Astrocyte (in vitro differentiated cells and primary cell): ENCODE data around the gene TBC1D14. TPM values are rescaled to one million over a fixed set of nuclear protein-coding genes. Genes with fewer than 3 reads are reported as not detected.

Experiments used
- DNase-seq: peaks from one replicate; pipeline ENCODE4 v3.0.0-alpha.2; 2010; ENCODE audit warnings: low read depth
- FAIRE-seq: peaks from 2 replicates; lab custom pipeline; 2011; peaks lifted over from hg19 to GRCh38; lab: Jason Lieb, UNC
- H2AFZ ChIP-seq: 2 replicates; pipeline ENCODE4 v1.6.0; 2012; ENCODE audit warnings: low read depth, low read length, inconsistent platforms
- H3K27ac ChIP-seq: 2 replicates; pipeline ENCODE4 v1.5.1; 2011; ENCODE audit warnings: low read depth, low read length, inconsistent platforms
- H3K27me3 ChIP-seq: 2 replicates; pipeline ENCODE4 v1.6.0; 2011; ENCODE audit warnings: low read length, inconsistent platforms; ENCODE audit not compliant: insufficient read depth
- H3K36me3 ChIP-seq: 2 replicates; pipeline ENCODE4 v1.5.1; 2011; ENCODE audit warnings: low read length, inconsistent platforms; ENCODE audit not compliant: insufficient read depth
- H3K4me1 ChIP-seq: 2 replicates; pipeline ENCODE4 v1.5.1; 2011; ENCODE audit warnings: low read length, inconsistent platforms; ENCODE audit not compliant: insufficient read depth
- H3K4me2 ChIP-seq: 2 replicates; pipeline ENCODE4 v1.6.0; 2012; ENCODE audit warnings: low read length, inconsistent platforms
- H3K4me3 ChIP-seq: 2 replicates; pipeline ENCODE4 v1.5.1; 2011; ENCODE audit warnings: low read depth, mild to moderate bottlenecking, low read length, inconsistent platforms; ENCODE audit not compliant: insufficient read depth
- H3K79me2 ChIP-seq: 2 replicates; pipeline ENCODE4 v1.6.0; 2012; ENCODE audit warnings: mild to moderate bottlenecking, low read length, inconsistent platforms; ENCODE audit not compliant: insufficient read depth
- H3K9ac ChIP-seq: 2 replicates; pipeline ENCODE4 v1.6.0; 2012; ENCODE audit warnings: mild to moderate bottlenecking, low read length, inconsistent platforms
- H3K9me3 ChIP-seq: 2 replicates; pipeline ENCODE4 v1.5.1; 2012; ENCODE audit warnings: low read depth, mild to moderate bottlenecking, low read length, inconsistent platforms; ENCODE audit not compliant: insufficient read depth
- H4K20me1 ChIP-seq: 2 replicates; pipeline ENCODE4 v1.6.0; 2012; ENCODE audit warnings: low read length, inconsistent platforms; ENCODE audit not compliant: insufficient read depth
- H3K27ac Mint-ChIP-seq: one replicate; pipeline ENCODE4 v1.8.0; 2021; ENCODE audit warnings: mild to moderate bottlenecking, mixed read lengths; ENCODE audit not compliant: unreplicated experiment
- H3K27me3 Mint-ChIP-seq: one replicate; pipeline ENCODE4 v1.8.0; 2021; ENCODE audit warnings: low read depth, mixed read lengths; ENCODE audit not compliant: unreplicated experiment
- H3K36me3 Mint-ChIP-seq: one replicate; pipeline ENCODE4 v1.8.0; 2021; ENCODE audit warnings: low read depth, mixed read lengths; ENCODE audit not compliant: unreplicated experiment
- H3K4me1 Mint-ChIP-seq: one replicate; pipeline ENCODE4 v1.8.0; 2021; ENCODE audit warnings: low read depth, mixed read lengths; ENCODE audit not compliant: unreplicated experiment
- H3K4me3 Mint-ChIP-seq: one replicate; pipeline ENCODE4 v1.8.0; 2021; ENCODE audit warnings: mild to moderate bottlenecking, moderate library complexity, mixed read lengths; ENCODE audit not compliant: unreplicated experiment
- H3K9me3 Mint-ChIP-seq: one replicate; pipeline ENCODE4 v1.8.0; 2021; ENCODE audit warnings: mild to moderate bottlenecking, mixed read lengths; ENCODE audit not compliant: unreplicated experiment
- CTCF ChIP-seq: IDR thresholded peaks from 2 replicates; pipeline ENCODE4 v1.5.1; 2011; ENCODE audit warnings: low read depth, mild to moderate bottlenecking, inconsistent platforms, low read length, moderate library complexity; ENCODE audit not compliant: insufficient read depth
- EZH2 ChIP-seq: IDR thresholded peaks from 2 replicates; pipeline ENCODE4 v1.6.1; 2012; ENCODE audit warnings: mild to moderate bottlenecking, low read length, inconsistent platforms; ENCODE audit not compliant: insufficient read depth
- total RNA-seq: library from RNA; stranded (reverse); gene quantifications from 2 replicates; pipeline ENCODE4 v1.2.1, GENCODE V29; 2021

Gene TBC1D14
- total RNA-seq, 1 donor from 2014 or later = 30.4 TPM

- peaks cover 3% of the 10 kb centered on the region for H3K4me1 Mint-ChIP-seq
- H3K79me2 ChIP-seq = peaks cover 25% of the 10 kb centered on the region
- peaks cover 65% of the 10 kb centered on the region for H4K20me1 ChIP-seq
- DNase-seq (no peak), FAIRE-seq (no peak)
- no peaks in the 10 kb centered on the region for H3K9me3 ChIP-seq
- no peak overlapping the region for H3K4me3 Mint-ChIP-seq
- H2AFZ ChIP-seq = no peak overlapping the region
- no peak for TF ChIP-seq EZH2
- no peak for TF ChIP-seq CTCF
- H3K9ac ChIP-seq = no peak overlapping the region
- H3K27me3 Mint-ChIP-seq = no peaks in the 10 kb centered on the region
- peaks cover 16% of the 10 kb centered on the region for H3K36me3 Mint-ChIP-seq
- H3K27ac ChIP-seq = no peak overlapping the region
- H3K27ac Mint-ChIP-seq = no peak overlapping the region
- H3K4me2 ChIP-seq = no peak overlapping the region
- H3K36me3 ChIP-seq = peaks cover 49% of the 10 kb centered on the region
- H3K4me3 ChIP-seq = no peak overlapping the region
- no peaks in the 10 kb centered on the region for H3K9me3 Mint-ChIP-seq
- no peaks in the 10 kb centered on the region for H3K4me1 ChIP-seq
- no peaks in the 10 kb centered on the region for H3K27me3 ChIP-seq
Measured at GRCh38 chr4:7060346-7061150, 150.9 kb downstream of the TBC1D14 start.

GRCh38 chr4:7061815-7062214 is 152.2 kb downstream of the TBC1D14 start:
- peaks cover 69% of the 10 kb centered on the region for H4K20me1 ChIP-seq
- no peaks in the 10 kb centered on the region for H3K9me3 ChIP-seq
- H3K27ac ChIP-seq = no peak overlapping the region
- no peak overlapping the region for H3K4me3 ChIP-seq
- H3K4me2 ChIP-seq = no peak overlapping the region
- H3K9ac ChIP-seq = no peak overlapping the region
- no peaks in the 10 kb centered on the region for H3K27me3 ChIP-seq
- Mint-ChIP-seq H3K4me3 (no peak overlapping the region), H3K4me1 (peaks cover 3% of the 10 kb centered on the region), H3K36me3 (peaks cover 16% of the 10 kb centered on the region), H3K27ac (no peak overlapping the region), H3K9me3 (no peaks in the 10 kb centered on the region), H3K27me3 (no peaks in the 10 kb centered on the region)
- H2AFZ ChIP-seq = no peak overlapping the region
- DNase-seq (no peak), FAIRE-seq (no peak)
- H3K4me1 ChIP-seq = peaks cover 4% of the 10 kb centered on the region
- H3K36me3 ChIP-seq = peaks cover 47% of the 10 kb centered on the region
- peaks cover 34% of the 10 kb centered on the region for H3K79me2 ChIP-seq
- TF ChIP-seq CTCF (no peak), EZH2 (no peak)

- Mint-ChIP-seq H3K27me3 (no peaks in the 10 kb centered on the region), H3K9me3 (no peaks in the 10 kb centered on the region), H3K4me1 (peaks cover 3% of the 10 kb centered on the region), H3K27ac (no peak overlapping the region), H3K4me3 (no peak overlapping the region), H3K36me3 (peaks cover 14% of the 10 kb centered on the region)
- no peak for TF ChIP-seq CTCF
- Histone ChIP-seq H2AFZ (no peak overlapping the region), H3K9me3 (no peaks in the 10 kb centered on the region), H3K27ac (no peak overlapping the region), H3K9ac (no peak overlapping the region), H3K27me3 (no peaks in the 10 kb centered on the region), H4K20me1 (peaks cover 74% of the 10 kb centered on the region), H3K4me1 (peaks cover 10% of the 10 kb centered on the region), H3K79me2 (peaks cover 41% of the 10 kb centered on the region), H3K4me3 (no peak overlapping the region), H3K4me2 (no peak overlapping the region), H3K36me3 (peaks cover 47% of the 10 kb centered on the region)
- FAIRE-seq (no peak), DNase-seq (no peak)
Measured at GRCh38 chr4:7062816-7063215, 153.2 kb downstream of the TBC1D14 start.
